Peyer's patch (tissue), 4 donors: ENCODE data around the gene SDF2.

Experiments used
- CTCF ChIP-seq, 6 experiments: fragments of 450-650 bp in 4 of 6; fragments of 200-600 bp in 2 of 6; sonication (generic) in 1 of 6; IDR thresholded peaks; one replicate each; pipeline ENCODE4 v1.5.1; 2017 to 2019; ENCODE audit warnings: antibody characterized with exemption in 6 of 6, mild to moderate bottlenecking in 3 of 6, moderate library complexity in 1 of 6
- POLR2A ChIP-seq, 2 donors: fragments of 450-650 bp; IDR thresholded peaks; one replicate each; pipeline ENCODE4 v1.5.1; 2017; ENCODE audit warnings: antibody characterized with exemption in 2 of 2, mild to moderate bottlenecking in 2 of 2, moderate library complexity in 2 of 2

GRCh38 chr17:28706471-28707338 lies 45.0 kb upstream of the SDF2 start:
- TF ChIP-seq CTCF (IDR thresholded peaks at IDR 0.05) (no peak), POLR2A (IDR thresholded peaks at IDR 0.05) (no peak)
